HG02759 (cell line): ENCODE data around the gene ENAH.
"Not testable (repeated sequence)": the region's sequence is repeated elsewhere in the genome, so short reads cannot be mapped to it uniquely, and the experiment has no call there.

Experiments
- ATAC-seq: cut with Tn5 transposase; IDR thresholded peaks from one replicate; pipeline ENCODE4 v1.9.1; 2021; ENCODE audit warnings: mild to moderate bottlenecking, moderate library complexity; ENCODE audit not compliant: unreplicated experiment

Gene ENAH

GRCh38 chr1:225677350-225678124 lies 24.6 kb upstream of the ENAH start:
- ATAC-seq = no peak

- ATAC-seq = no peak
These were observed 21.5 kb upstream of the ENAH start for GRCh38 chr1:225674381-225674780.

- no peak for ATAC-seq
These were observed 18.1 kb upstream of the ENAH start for GRCh38 chr1:225670806-225671733.

GRCh38 chr1:225670356-225670755 lies 17.4 kb upstream of the ENAH start:
- ATAC-seq = no peak

GRCh38 chr1:225668222-225668621 lies 15.3 kb upstream of the ENAH start:
- ATAC-seq = no peak

GRCh38 chr1:225667362-225667761 lies 14.4 kb upstream of the ENAH start:
- no peak for ATAC-seq

- ATAC-seq = no peak
These were observed 13.6 kb upstream of the ENAH start for GRCh38 chr1:225666495-225666894.

GRCh38 chr1:225664762-225665161 lies 11.8 kb upstream of the ENAH start:
- no peak for ATAC-seq

GRCh38 chr1:225662155-225662554 lies 9.2 kb upstream of the ENAH start:
- no peak for ATAC-seq

- ATAC-seq = no peak
These were observed 7.6 kb upstream of the ENAH start for GRCh38 chr1:225660544-225660946.

GRCh38 chr1:225658041-225658440 lies 5.1 kb upstream of the ENAH start:
- ATAC-seq = no peak

- ATAC-seq = no peak
These were observed 4.6 kb upstream of the ENAH start for GRCh38 chr1:225657462-225657989.

GRCh38 chr1:225656259-225656655 lies 3.3 kb upstream of the ENAH start:
- ATAC-seq = not testable (repeated sequence)

- no peak for ATAC-seq
These were observed 2.8 kb upstream of the ENAH start for GRCh38 chr1:225655509-225656258.

GRCh38 chr1:225654688-225655508 lies 2.0 kb upstream of the ENAH start:
- no peak for ATAC-seq

- ATAC-seq = no peak
These were observed 1.3 kb upstream of the ENAH start for GRCh38 chr1:225654277-225654597.

- peak; percentile 26 for ATAC-seq
These were observed 747 bp upstream of the ENAH start for GRCh38 chr1:225653463-225654276.

GRCh38 chr1:225651872-225652728 lies 823 bp downstream of the ENAH start:
- peak; percentile 2 for ATAC-seq
